Liver (tissue), 9 donors: ENCODE results near the gene ZNF527. TPM values are rescaled to one million over a fixed set of nuclear protein-coding genes. Genes with fewer than 3 reads are reported as not detected.

Source experiments
- DNase-seq: peaks from one replicate; pipeline ENCODE4 v3.0.0-alpha.2; 2017; ENCODE audit warnings: low spot score
- H3K27ac ChIP-seq, 2 donors: one replicate each; pipeline ENCODE4 v1.7.0; 2013; ENCODE audit warnings: inconsistent platforms in 2 of 2, low read length in 2 of 2, control low read depth in 1 of 2, low read depth in 1 of 2, mild to moderate bottlenecking in 1 of 2
- H3K27me3 ChIP-seq, 4 donors: one replicate each; pipeline versions ENCODE4 v1.6.1 to v1.7.0; 2013; ENCODE audit warnings: low read length in 3 of 4, inconsistent platforms in 1 of 4, mild to moderate bottlenecking in 1 of 4, moderate library complexity in 1 of 4; ENCODE audit not compliant: control insufficient read depth in 4 of 4, insufficient read depth in 4 of 4
- H3K36me3 ChIP-seq, 4 donors: one replicate each; pipeline versions ENCODE4 v1.6.1 to v1.7.0; 2013; ENCODE audit warnings: low read length in 3 of 4, mild to moderate bottlenecking in 3 of 4, low read depth in 1 of 4, moderate library complexity in 1 of 4; ENCODE audit not compliant: control insufficient read depth in 4 of 4, insufficient read depth in 3 of 4
- H3K4me1 ChIP-seq, 4 donors: one replicate each; pipeline versions ENCODE4 v1.6.1 to v1.7.0; 2013; ENCODE audit warnings: low read length in 3 of 4, mild to moderate bottlenecking in 3 of 4, moderate library complexity in 1 of 4; ENCODE audit not compliant: control insufficient read depth in 4 of 4, insufficient read depth in 4 of 4
- H3K4me3 ChIP-seq, 3 donors: one replicate each; pipeline versions ENCODE4 v1.6.1 to v1.7.0; 2013; ENCODE audit warnings: low read length in 3 of 3, control low read depth in 1 of 3, low read depth in 1 of 3, mild to moderate bottlenecking in 1 of 3
- H3K9ac ChIP-seq, 2 donors: one replicate each; pipeline ENCODE4 v1.7.0; 2013; ENCODE audit warnings: low read length in 2 of 2, mild to moderate bottlenecking in 2 of 2, moderate library complexity in 2 of 2, control low read depth in 1 of 2, low read depth in 1 of 2
- H3K9me3 ChIP-seq, 4 donors: one replicate each; pipeline versions ENCODE4 v1.6.1 to v1.7.0; 2013; ENCODE audit warnings: low read length in 3 of 4; ENCODE audit not compliant: control insufficient read depth in 4 of 4
- ATF3 ChIP-seq: IDR thresholded peaks from 2 replicates; pipeline ENCODE4 v1.6.1; 2016; ENCODE audit warnings: antibody characterized with exemption
- FOXA1 ChIP-seq: IDR thresholded peaks from 2 replicates; pipeline ENCODE4 v1.6.1; 2016; ENCODE audit warnings: antibody characterized with exemption
- FOXA2 ChIP-seq: IDR thresholded peaks from 2 replicates; pipeline ENCODE4 v1.6.1; 2016; ENCODE audit warnings: antibody characterized with exemption
- GABPA ChIP-seq, 2 donors: IDR thresholded peaks in 1 of 2; conservative IDR thresholded peaks in 1 of 2; 2 replicates each; pipeline ENCODE4 v1.6.1; 2016; ENCODE audit warnings: antibody characterized with exemption in 2 of 2, mild to moderate bottlenecking in 1 of 2, moderate library complexity in 1 of 2
- HNF4A ChIP-seq, 2 donors: conservative IDR thresholded peaks; 2 replicates each; pipeline ENCODE4 v1.6.1; 2016; ENCODE audit warnings: antibody characterized with exemption in 2 of 2, mild to moderate bottlenecking in 2 of 2
- HNF4G ChIP-seq: IDR thresholded peaks from 2 replicates; pipeline ENCODE4 v1.6.1; 2016; ENCODE audit warnings: antibody characterized with exemption
- NR2F2 ChIP-seq: IDR thresholded peaks from 2 replicates; pipeline ENCODE4 v1.6.1; 2016; ENCODE audit warnings: antibody characterized with exemption
- RAD21 ChIP-seq, 2 donors: IDR thresholded peaks; 2 replicates each; pipeline ENCODE4 v1.6.1; 2016; ENCODE audit warnings: antibody characterized with exemption in 2 of 2, mild to moderate bottlenecking in 2 of 2
- REST ChIP-seq: IDR thresholded peaks from 2 replicates; pipeline ENCODE4 v1.6.1; 2016; ENCODE audit warnings: antibody characterized with exemption, mild to moderate bottlenecking
- RXRA ChIP-seq, 2 donors: IDR thresholded peaks; 2 replicates each; pipeline ENCODE4 v1.6.1; 2017 to 2018; ENCODE audit warnings: antibody characterized with exemption in 2 of 2, mild to moderate bottlenecking in 1 of 2
- SP1 ChIP-seq: IDR thresholded peaks from 2 replicates; pipeline ENCODE4 v1.6.1; 2018; ENCODE audit warnings: antibody characterized with exemption, mild to moderate bottlenecking
- TAF1 ChIP-seq: conservative IDR thresholded peaks from 2 replicates; pipeline ENCODE4 v1.6.1; 2016; ENCODE audit warnings: antibody characterized with exemption, mild to moderate bottlenecking
- YY1 ChIP-seq: IDR thresholded peaks from 2 replicates; pipeline ENCODE4 v1.6.1; 2016; ENCODE audit warnings: antibody characterized with exemption, mild to moderate bottlenecking
- WGBS: extraction: QIAGEN DNeasy Blood & Tissue Kit; methylation state at CpG from one replicate; pipeline ENCODE4 v1.1.7; 2013; 5-methylcytosine and 5-hydroxymethylcytosine counted together
- polyA plus RNA-seq, 2 donors: library from polyadenylated mRNA; stranded (reverse) in 1 of 2; unstranded in 1 of 2; fragments of 200-250 nt in 1 of 2; fragments of >200 nt in 1 of 2; fragmentation: Nextera tagmentation in 1 of 2; extraction: Ambion mirVana in 1 of 2; gene quantifications; one replicate each; pipeline versions ENCODE4 v1.2.1 to v1.2.3, GENCODE V29; 2013 to 2015
- total RNA-seq, 2 donors: library from RNA; depleted of rRNA; stranded (reverse); fragments of >200 nt; gene quantifications; one replicate each; pipeline ENCODE4 v1.2.3, GENCODE V29; 2014
- TF ChIP-seq, protein P1 (sequence below): IDR thresholded peaks from 2 replicates; pipeline ENCODE4 v1.6.1; 2016; ENCODE audit warnings: antibody characterized with exemption
- TF ChIP-seq, protein P2 (sequence below): IDR thresholded peaks from 2 replicates; pipeline ENCODE4 v1.6.1; 2016; ENCODE audit warnings: antibody characterized with exemption
- donor health status: healthy.
- donor health status: healthy.
- donor health status: healthy.
- donor health status: healthy.
- donor health status: healthy.

Gene ZNF527
- 1 to 10 TPM; 2.7 to 4.2 TPM for total RNA-seq
- polyA plus RNA-seq, result 1 to 10 TPM in 1 of 2 donors, under 1 TPM in 1; 0.79 to 1.4 TPM

- Histone ChIP-seq H3K27ac (peak within 1 kb of the TSS; percentile 81 to 86), H3K36me3 (peaks cover 3 to 22% (median 18%) of the 10 kb centered on the region in 4 donors)
- 2% methylated on average over 58 of the region's 58 CpGs for WGBS
These were observed at the start of gene ZNF527 for GRCh38 chr19:37370880-37371661. ZNF527 (plus strand) TSS chr19:37371099; CDS start chr19:37374199, 3,100 bp downstream.

More at GRCh38 chr19:37370880-37371661, at the start of gene ZNF527:
- Histone ChIP-seq H3K27me3 (no peaks in the 10 kb centered on the region), H3K4me1 (peaks cover 0 to 10% (median 3%) of the 10 kb centered on the region in 4 donors), H3K9me3 (peaks cover 10 to 26% (median 24%) of the 10 kb centered on the region in 4 donors), H3K4me3 (peak within 1 kb of the TSS; percentile 67 to 99 (median 88)), H3K9ac (peak within 1 kb of the TSS; percentile 72 to 77)
- TF ChIP-seq FOXA2, result no peak
- TF ChIP-seq YY1, result peak; percentile 88
- TF ChIP-seq SP1, result peak; percentile 61
- TF ChIP-seq RXRA (IDR thresholded peaks at IDR 0.05), result peak; percentile 56 to 69
- no peak for TF ChIP-seq FOXA1
- TF ChIP-seq RAD21 (IDR thresholded peaks at IDR 0.05), result peak in 1 of 2 donors; percentile 49
- peak; percentile 51 to 70 for TF ChIP-seq HNF4A (conservative IDR thresholded peaks at IDR 0.05)
- TF ChIP-seq ATF3, result no peak
- peak; percentile 51 for TF ChIP-seq TAF1
- peak; percentile 41 for TF ChIP-seq REST
- TF ChIP-seq, protein P1, sequence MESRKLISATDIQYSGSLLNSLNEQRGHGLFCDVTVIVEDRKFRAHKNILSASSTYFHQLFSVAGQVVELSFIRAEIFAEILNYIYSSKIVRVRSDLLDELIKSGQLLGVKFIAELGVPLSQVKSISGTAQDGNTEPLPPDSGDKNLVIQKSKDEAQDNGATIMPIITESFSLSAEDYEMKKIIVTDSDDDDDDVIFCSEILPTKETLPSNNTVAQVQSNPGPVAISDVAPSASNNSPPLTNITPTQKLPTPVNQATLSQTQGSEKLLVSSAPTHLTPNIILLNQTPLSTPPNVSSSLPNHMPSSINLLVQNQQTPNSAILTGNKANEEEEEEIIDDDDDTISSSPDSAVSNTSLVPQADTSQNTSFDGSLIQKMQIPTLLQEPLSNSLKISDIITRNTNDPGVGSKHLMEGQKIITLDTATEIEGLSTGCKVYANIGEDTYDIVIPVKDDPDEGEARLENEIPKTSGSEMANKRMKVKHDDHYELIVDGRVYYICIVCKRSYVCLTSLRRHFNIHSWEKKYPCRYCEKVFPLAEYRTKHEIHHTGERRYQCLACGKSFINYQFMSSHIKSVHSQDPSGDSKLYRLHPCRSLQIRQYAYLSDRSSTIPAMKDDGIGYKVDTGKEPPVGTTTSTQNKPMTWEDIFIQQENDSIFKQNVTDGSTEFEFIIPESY, result peak; percentile 98
- peak in 1 of 2 donors; percentile 85 for TF ChIP-seq GABPA (IDR thresholded peaks at IDR 0.05 in 1 of 2, conservative IDR thresholded peaks at IDR 0.05 in 1 of 2)
- peak; percentile 21 for TF ChIP-seq HNF4G
- TF ChIP-seq, protein P2, sequence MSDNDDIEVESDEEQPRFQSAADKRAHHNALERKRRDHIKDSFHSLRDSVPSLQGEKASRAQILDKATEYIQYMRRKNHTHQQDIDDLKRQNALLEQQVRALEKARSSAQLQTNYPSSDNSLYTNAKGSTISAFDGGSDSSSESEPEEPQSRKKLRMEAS, result peak; percentile 83
- TF ChIP-seq NR2F2, result no peak
- peak; percentile 94 for DNase-seq
